Measurements from ENCODE around the gene COA1.
"Not testable (repeated sequence)": the region's sequence is repeated elsewhere in the genome, so short reads cannot be mapped to it uniquely, and the experiment has no call there.

COA1 gene

GRCh38 chr7:43729214-43729923, at the start of gene COA1:
TSS of gene COA1 (minus strand) at chr7:43729523. CDS start at chr7:43648614, 80,909 bp downstream.
- DNase-seq = peak; percentile 74 to 76

- not testable (repeated sequence) for DNase-seq
These were observed 49.1 kb upstream of the COA1 start for GRCh38 chr7:43778293-43779044.

- not testable (repeated sequence) for DNase-seq
These were observed 45.9 kb upstream of the COA1 start for GRCh38 chr7:43775255-43775654.

- DNase-seq = not testable (repeated sequence)
These were observed 43.9 kb upstream of the COA1 start for GRCh38 chr7:43773268-43773667.

- DNase-seq = no peak
These were observed 42.2 kb upstream of the COA1 start for GRCh38 chr7:43771573-43771972.

GRCh38 chr7:43771128-43771527, 41.8 kb upstream of the COA1 start:
- DNase-seq = no peak

GRCh38 chr7:43769791-43770465, 40.6 kb upstream of the COA1 start:
- no peak for DNase-seq

- no peak for DNase-seq
These were observed 40.0 kb upstream of the COA1 start for GRCh38 chr7:43769281-43769680.

- DNase-seq = no peak
These were observed 39.6 kb upstream of the COA1 start for GRCh38 chr7:43768887-43769272.

- DNase-seq = no peak
These were observed 39.0 kb upstream of the COA1 start for GRCh38 chr7:43768201-43768886.

- DNase-seq = no peak
These were observed 38.0 kb upstream of the COA1 start for GRCh38 chr7:43767311-43767710.

GRCh38 chr7:43766564-43766963, 37.2 kb upstream of the COA1 start:
- no peak for DNase-seq

GRCh38 chr7:43764807-43765491, 35.6 kb upstream of the COA1 start:
- peak; percentile 15 to 34 for DNase-seq

GRCh38 chr7:43764039-43764761, 34.9 kb upstream of the COA1 start:
- DNase-seq = no peak

- DNase-seq = no peak
These were observed 33.9 kb upstream of the COA1 start for GRCh38 chr7:43763183-43763582.

GRCh38 chr7:43761938-43762692, 32.8 kb upstream of the COA1 start:
- no peak for DNase-seq

- no peak for DNase-seq
These were observed 32.1 kb upstream of the COA1 start for GRCh38 chr7:43761382-43761781.

- no peak for DNase-seq
These were observed 31.5 kb upstream of the COA1 start for GRCh38 chr7:43760861-43761260.

GRCh38 chr7:43758822-43759683, 29.7 kb upstream of the COA1 start:
- DNase-seq = peak; percentile 31 to 53

Measured in AML-193 (cell line).